CD14-positive monocyte (primary cell): ENCODE measurements around the gene KRTAP10-6. TPM values are rescaled to one million over a fixed set of nuclear protein-coding genes. Genes with fewer than 3 reads are reported as not detected.
"Not testable (repeated sequence)": the region's sequence is repeated elsewhere in the genome, so short reads cannot be mapped to it uniquely, and the experiment has no call there.

Source experiments
- DNase-seq, 3 donors: peaks; one replicate each; pipeline ENCODE4 v3.0.0-alpha.2; 2011 to 2022
- H2AFZ ChIP-seq: 2 replicates; pipeline ENCODE4 v1.6.0; 2012; ENCODE audit warnings: mild to moderate bottlenecking, low read depth, low read length, inconsistent platforms; ENCODE audit not compliant: insufficient read depth, poor library complexity, severe bottlenecking
- H3K27ac ChIP-seq, 2 donors: 1 replicate in 1 of 2; 2 replicates in 1 of 2; pipeline ENCODE4 v1.5.1; 2012 to 2013; ENCODE audit warnings: low read length in 2 of 2, control low read depth in 1 of 2, inconsistent platforms in 1 of 2, low read depth in 1 of 2, mild to moderate bottlenecking in 1 of 2
- H3K27me3 ChIP-seq, 2 donors: one replicate each; pipeline versions ENCODE4 v1.6.0 to v1.6.1; 2011 to 2013; ENCODE audit warnings: low read length in 2 of 2; ENCODE audit not compliant: control insufficient read depth in 2 of 2, insufficient read depth in 2 of 2
- H3K36me3 ChIP-seq, 2 donors: replicated peaks in 1 of 2; 1 replicate in 1 of 2; 2 replicates in 1 of 2; pipeline versions ENCODE4 v1.5.1 to v1.6.1; 2012 to 2013; ENCODE audit warnings: low read length in 2 of 2, control low read depth in 1 of 2, inconsistent platforms in 1 of 2, mild to moderate bottlenecking in 1 of 2; ENCODE audit not compliant: insufficient read depth in 2 of 2, control insufficient read depth in 1 of 2
- H3K4me1 ChIP-seq, 2 donors: 1 replicate in 1 of 2; 2 replicates in 1 of 2; pipeline versions ENCODE4 v1.5.1 to v1.6.1; 2012 to 2013; ENCODE audit warnings: low read length in 2 of 2, control low read depth in 1 of 2, inconsistent platforms in 1 of 2, mild to moderate bottlenecking in 1 of 2, moderate library complexity in 1 of 2; ENCODE audit not compliant: insufficient read depth in 2 of 2, control insufficient read depth in 1 of 2
- H3K4me2 ChIP-seq: replicated peaks from 2 replicates; pipeline ENCODE3; 2012; ENCODE audit warnings: low read length, moderate library complexity, mild to moderate bottlenecking; ENCODE audit not compliant: poor library complexity, severe bottlenecking; ENCODE audit errors: extremely low read depth
- H3K4me3 ChIP-seq, 3 experiments: fragments of 200-600 bp in 1 of 3; sonication (generic) in 1 of 3; replicated peaks in 1 of 3; 1 replicate in 2 of 3; 2 replicates in 1 of 3; pipeline ENCODE4 v1.5.1; 2011 to 2013; ENCODE audit warnings: low read length in 3 of 3, mild to moderate bottlenecking in 3 of 3, control low read depth in 2 of 3, low read depth in 2 of 3, inconsistent platforms in 1 of 3, moderate library complexity in 1 of 3
- H3K79me2 ChIP-seq: 2 replicates; pipeline ENCODE4 v1.6.0; 2012; ENCODE audit warnings: mild to moderate bottlenecking, control low read depth, inconsistent platforms, low read length, moderate library complexity; ENCODE audit not compliant: insufficient read depth
- H3K9ac ChIP-seq: 2 replicates; pipeline ENCODE4 v1.6.0; 2017; ENCODE audit warnings: low read length, mild to moderate bottlenecking; ENCODE audit not compliant: insufficient read depth, poor library complexity, severe bottlenecking
- H3K9me3 ChIP-seq, 2 donors: replicated peaks in 1 of 2; 1 replicate in 1 of 2; 2 replicates in 1 of 2; pipeline versions ENCODE4 v1.5.1 to v1.6.1; 2012 to 2013; ENCODE audit warnings: low read length in 2 of 2, control low read depth in 1 of 2; ENCODE audit not compliant: control insufficient read depth in 1 of 2, insufficient read depth in 1 of 2
- H4K20me1 ChIP-seq: 2 replicates; pipeline ENCODE4 v1.6.0; 2012; ENCODE audit warnings: mild to moderate bottlenecking, low read length, control low read depth, moderate library complexity; ENCODE audit not compliant: insufficient read depth
- H3K27ac Mint-ChIP-seq, 7 donors: one replicate each; pipeline ENCODE4 v1.8.0; 2020; ENCODE audit warnings: mild to moderate bottlenecking in 7 of 7, mixed read lengths in 7 of 7, moderate library complexity in 6 of 7, inconsistent platforms in 2 of 7
- H3K27me3 Mint-ChIP-seq, 3 donors: one replicate each; pipeline ENCODE4 v1.8.0; 2021 to 2022; ENCODE audit warnings: low read depth in 3 of 3, mild to moderate bottlenecking in 3 of 3, mixed read lengths in 3 of 3, moderate library complexity in 3 of 3, inconsistent platforms in 1 of 3
- H3K36me3 Mint-ChIP-seq, 2 donors: one replicate each; pipeline ENCODE4 v1.8.0; 2020; ENCODE audit warnings: mixed read lengths in 2 of 2, inconsistent platforms in 1 of 2, mild to moderate bottlenecking in 1 of 2
- H3K4me1 Mint-ChIP-seq: one replicate; pipeline ENCODE4 v1.8.0; 2020; ENCODE audit warnings: mild to moderate bottlenecking, mixed read lengths
- H3K4me3 Mint-ChIP-seq, 2 donors: one replicate each; pipeline ENCODE4 v1.8.0; 2020; ENCODE audit warnings: mild to moderate bottlenecking in 2 of 2, mixed read lengths in 2 of 2, moderate library complexity in 1 of 2
- H3K9me3 Mint-ChIP-seq, 7 donors: one replicate each; pipeline ENCODE4 v1.8.0; 2020 to 2022; ENCODE audit warnings: mixed read lengths in 7 of 7, mild to moderate bottlenecking in 6 of 7, moderate library complexity in 6 of 7, inconsistent platforms in 2 of 7
- CTCF ChIP-seq: fragments of 200-600 bp; IDR thresholded peaks from one replicate; pipeline ENCODE4 v1.8.0; 2022; ENCODE audit warnings: antibody characterized with exemption, mild to moderate bottlenecking
- WGBS: methylation state at CpG from one replicate; pipeline ENCODE4 v1.1.5; 2013; ENCODE audit warnings: missing lambda C conversion rate; ENCODE audit not compliant: insufficient coverage; 5-methylcytosine and 5-hydroxymethylcytosine counted together
- intact Hi-C, 2 donors: fragments of 100-400 bp; cut with micrococcal nuclease; formaldehyde crosslinking; loops; one replicate each; pipeline versions ENCODE4 v1.15.0 to v1.15.1; 2023
- polyA plus RNA-seq, 3 donors: library from polyadenylated mRNA; depleted of rRNA in 1 of 3; unstranded in 2 of 3; stranded (reverse) in 1 of 3; fragments of 300-500 nt in 2 of 3; fragments of >200 nt in 1 of 3; fragmentation: Illumina TruSeq in 2 of 3; gene quantifications; 1 replicate in 2 of 3; 2 replicates in 1 of 3; pipeline ENCODE4 v1.2.3, GENCODE V29; 2012 to 2021

The KRTAP10-6 gene
- polyA plus RNA-seq, 3 donors, result not detected

GRCh38 chr21:44602463-44602850 lies 10.2 kb upstream of the KRTAP10-6 start:
- 86% methylated on average over 20 of the region's 21 CpGs for WGBS

GRCh38 chr21:44601596-44602462 lies 9.5 kb upstream of the KRTAP10-6 start:
- no peaks in the 10 kb centered on the region for H3K36me3 ChIP-seq
- H3K27ac ChIP-seq, result no peak overlapping the region
- H3K4me3 Mint-ChIP-seq, result no peak overlapping the region
- TF ChIP-seq CTCF, result no peak
- no peaks in the 10 kb centered on the region for H3K27me3 ChIP-seq
- H3K9me3 ChIP-seq, result peaks cover 0 to 3% of the 10 kb centered on the region in 2 donors
- no peak overlapping the region for H2AFZ ChIP-seq
- peaks cover 3 to 14% (median 9%) of the 10 kb centered on the region in 7 donors for H3K9me3 Mint-ChIP-seq
- H3K27me3 Mint-ChIP-seq, result peaks cover 4 to 8% (median 8%) of the 10 kb centered on the region in 3 donors
- no peaks in the 10 kb centered on the region for H3K4me1 ChIP-seq
- 92% methylated on average over 15 of the region's 23 CpGs for WGBS
- no peak overlapping the region for H3K9ac ChIP-seq
- no peaks in the 10 kb centered on the region for H3K79me2 ChIP-seq
- no peak overlapping the region for H3K4me3 ChIP-seq
- no peak overlapping the region for H3K27ac Mint-ChIP-seq
- no peaks in the 10 kb centered on the region for H3K4me1 Mint-ChIP-seq
- no peak overlapping the region for H3K4me2 ChIP-seq
- no peaks in the 10 kb centered on the region for H3K36me3 Mint-ChIP-seq
- H4K20me1 ChIP-seq, result no peaks in the 10 kb centered on the region
- no peak for DNase-seq
- intact Hi-C loops, result no loop called here

More at GRCh38 chr21:44602463-44602850, 10.2 kb upstream of the KRTAP10-6 start:
- H3K4me3 Mint-ChIP-seq, result no peak overlapping the region
- H3K4me3 ChIP-seq, result no peak overlapping the region
- no peak overlapping the region for H2AFZ ChIP-seq
- no peak for DNase-seq
- H3K4me2 ChIP-seq, result no peak overlapping the region
- peaks cover 0 to 3% of the 10 kb centered on the region in 2 donors for H3K9me3 ChIP-seq
- no peaks in the 10 kb centered on the region for H3K36me3 ChIP-seq
- no peak overlapping the region for H3K27ac Mint-ChIP-seq
- H3K27ac ChIP-seq, result no peak overlapping the region
- H3K4me1 Mint-ChIP-seq, result no peaks in the 10 kb centered on the region
- H3K36me3 Mint-ChIP-seq, result no peaks in the 10 kb centered on the region
- H3K79me2 ChIP-seq, result no peaks in the 10 kb centered on the region
- peaks cover 4 to 8% (median 7%) of the 10 kb centered on the region in 3 donors for H3K27me3 Mint-ChIP-seq
- no peaks in the 10 kb centered on the region for H4K20me1 ChIP-seq
- no peak overlapping the region for H3K9ac ChIP-seq
- intact Hi-C loops, result no loop called here
- no peaks in the 10 kb centered on the region for H3K4me1 ChIP-seq
- H3K9me3 Mint-ChIP-seq, result peaks cover 3 to 14% (median 9%) of the 10 kb centered on the region in 7 donors
- H3K27me3 ChIP-seq, result no peaks in the 10 kb centered on the region
- no peak for TF ChIP-seq CTCF

- H3K4me1 ChIP-seq, H3K4me2 ChIP-seq, H3K27ac ChIP-seq, intact Hi-C loops, H3K27me3 ChIP-seq, H4K20me1 ChIP-seq, H3K79me2 ChIP-seq, H2AFZ ChIP-seq, H3K36me3 ChIP-seq, H3K9ac ChIP-seq, H3K4me3 Mint-ChIP-seq, H3K27me3 Mint-ChIP-seq, H3K36me3 Mint-ChIP-seq, H3K9me3 ChIP-seq, H3K27ac Mint-ChIP-seq, H3K4me3 ChIP-seq, DNase-seq, H3K4me1 Mint-ChIP-seq: not testable (repeated sequence)
- WGBS, result 77% methylated on average over 10 of the region's 10 CpGs
- H3K9me3 Mint-ChIP-seq, result peaks cover 0 to 12% (median 9%) of the 10 kb centered on the region in 7 donors
Observed at GRCh38 chr21:44601091-44601490, 8.8 kb upstream of the KRTAP10-6 start.
